Small intestine (tissue), 7 donors: Measurements from ENCODE around the gene LPAR5. TPM values are rescaled to one million over a fixed set of nuclear protein-coding genes. Genes with fewer than 3 reads are reported as not detected.

Experiments used
- DNase-seq, 2 donors: peaks; one replicate each; pipeline versions ENCODE4 v3.0.0 to v3.0.0-alpha.2; 2013
- FAIRE-seq: peaks from 2 replicates; lab custom pipeline; 2012; peaks lifted over from hg19 to GRCh38; lab: Jason Lieb, UNC
- H3K27ac ChIP-seq, 3 donors: one replicate each; pipeline ENCODE4 v1.5.1; 2013; ENCODE audit warnings: low read length in 2 of 3, mild to moderate bottlenecking in 2 of 3, control low read depth in 1 of 3, inconsistent platforms in 1 of 3, low read depth in 1 of 3, moderate library complexity in 1 of 3
- H3K27me3 ChIP-seq, 3 donors: one replicate each; pipeline ENCODE4 v1.6.1; 2013; ENCODE audit warnings: low read length in 3 of 3, inconsistent platforms in 1 of 3; ENCODE audit not compliant: control insufficient read depth in 3 of 3, insufficient read depth in 3 of 3
- H3K36me3 ChIP-seq, 3 donors: one replicate each; pipeline ENCODE4 v1.6.1; 2013; ENCODE audit warnings: low read length in 3 of 3, inconsistent platforms in 1 of 3, low read depth in 1 of 3, mild to moderate bottlenecking in 1 of 3, moderate library complexity in 1 of 3; ENCODE audit not compliant: control insufficient read depth in 3 of 3, insufficient read depth in 2 of 3
- H3K4me1 ChIP-seq, 3 donors: one replicate each; pipeline ENCODE4 v1.6.1; 2013; ENCODE audit warnings: low read length in 2 of 3, inconsistent platforms in 1 of 3, low read depth in 1 of 3, mild to moderate bottlenecking in 1 of 3, moderate library complexity in 1 of 3; ENCODE audit not compliant: control insufficient read depth in 3 of 3, insufficient read depth in 2 of 3
- H3K4me3 ChIP-seq, 3 donors: one replicate each; pipeline ENCODE4 v1.5.1; 2013; ENCODE audit warnings: low read length in 3 of 3, control low read depth in 1 of 3, inconsistent platforms in 1 of 3, low read depth in 1 of 3, mild to moderate bottlenecking in 1 of 3, moderate library complexity in 1 of 3
- H3K9me3 ChIP-seq, 2 donors: one replicate each; pipeline ENCODE4 v1.6.1; 2013; ENCODE audit warnings: low read depth in 1 of 2, low read length in 1 of 2; ENCODE audit not compliant: control insufficient read depth in 2 of 2, insufficient read depth in 1 of 2
- WGBS, 3 donors: extraction: QIAGEN DNeasy Blood & Tissue Kit; methylation state at CpG; one replicate each; pipeline ENCODE4 v1.1.7; 2013; 5-methylcytosine and 5-hydroxymethylcytosine counted together
- polyA plus RNA-seq, 4 donors: library from polyadenylated mRNA; stranded (reverse) in 3 of 4; unstranded in 1 of 4; fragments of 200-250 nt in 3 of 4; fragments of 120-200 nt in 1 of 4; gene quantifications; one replicate each; pipeline versions ENCODE4 v1.2.1 to v1.2.3, GENCODE V29; 2013
- donor health status: healthy with polysubstance abuse.
- donor health status: control.
- donor health status: control.
- donor health status: Bipolar disorder and iron deficiency.
- donor health status: healthy.

LPAR5 gene
- polyA plus RNA-seq, 4 donors, result 6.2 to 19.7 (median 8.3) TPM

DNA sequence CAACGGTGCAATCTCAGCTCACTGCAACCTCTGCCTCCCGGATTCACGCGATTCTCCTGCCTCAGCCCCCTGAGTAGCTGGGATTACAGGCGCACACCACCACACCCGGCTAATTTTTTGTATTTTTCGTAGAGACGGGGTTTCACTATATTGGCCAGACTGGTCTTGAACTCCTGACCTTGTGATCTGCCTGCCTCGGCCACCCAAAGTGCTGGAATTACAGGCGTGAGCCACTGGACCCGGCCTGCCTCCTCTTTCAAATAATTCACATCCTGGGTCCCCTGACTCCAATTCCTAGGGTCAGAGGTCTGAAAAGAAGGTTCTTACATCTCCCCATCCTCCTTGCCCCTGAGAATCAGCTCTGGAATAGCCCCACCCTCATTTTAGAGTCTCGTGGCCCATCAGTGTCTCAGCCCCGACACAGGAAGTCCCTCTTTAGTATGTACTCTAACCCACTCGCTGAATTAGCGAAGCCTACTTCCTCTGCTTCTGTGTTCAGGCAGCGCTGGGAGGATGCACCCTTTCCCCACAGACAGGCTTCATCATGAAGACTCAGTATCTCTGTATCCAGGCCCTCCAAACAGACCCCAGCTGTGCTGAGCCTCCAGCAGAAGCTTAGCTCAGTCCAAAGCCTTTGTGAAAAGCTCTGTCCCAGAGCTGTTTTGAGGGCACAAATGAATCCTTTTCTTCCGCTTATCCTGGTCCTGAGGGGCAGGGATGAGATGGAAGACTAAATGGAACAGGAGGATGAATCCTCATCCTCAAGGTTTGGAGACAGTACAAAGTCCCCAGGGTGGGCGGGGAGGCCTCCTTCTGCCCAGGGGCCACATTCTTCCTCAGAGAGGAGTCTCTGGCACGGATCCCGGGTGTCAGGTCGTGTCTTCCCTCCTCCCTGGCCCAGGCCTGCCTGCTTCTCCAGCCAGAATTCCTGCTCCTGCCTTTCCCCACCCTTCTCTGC, 3.5 kb downstream of the LPAR5 start:
- 48% methylated on average over 21 of the region's 21 CpGs for WGBS, 3 donors
- no peaks in the 10 kb centered on the region for H3K27me3 ChIP-seq
- FAIRE-seq, result no peak
- peak; percentile 56 to 63 for DNase-seq
- H3K4me3 ChIP-seq, result no peak overlapping the region
- H3K9me3 ChIP-seq, result no peaks in the 10 kb centered on the region
- H3K27ac ChIP-seq, result peak overlapping the region; percentile 89 to 93 (median 92)
- peaks cover 0 to 5% (median 0%) of the 10 kb centered on the region in 3 donors for H3K36me3 ChIP-seq
- H3K4me1 ChIP-seq, result peaks cover 4 to 56% (median 4%) of the 10 kb centered on the region in 3 donors

DNA sequence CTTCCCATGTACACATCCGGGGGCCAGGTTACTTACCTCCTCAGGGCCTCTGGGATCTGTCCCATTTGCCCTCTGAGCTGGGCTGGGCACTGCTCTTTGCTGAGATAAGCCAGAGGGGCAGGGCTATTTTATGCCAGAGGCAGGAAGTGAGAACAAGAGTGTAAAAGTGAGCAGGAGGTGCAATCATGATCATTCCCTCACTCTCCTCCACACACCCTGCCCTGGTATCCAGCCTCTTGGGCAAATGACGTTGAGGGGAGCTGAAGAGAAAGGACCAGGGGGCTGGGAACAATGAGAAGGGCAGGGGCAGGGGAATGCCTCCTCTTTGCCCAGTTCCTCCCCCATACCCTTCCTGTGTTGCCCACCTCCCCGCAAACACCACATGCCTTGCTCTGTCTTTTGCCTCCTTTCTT, 4.2 kb downstream of the LPAR5 start:
- Histone ChIP-seq H3K27me3 (no peaks in the 10 kb centered on the region), H3K27ac (peak overlapping the region; percentile 89 to 93 (median 92)), H3K9me3 (no peaks in the 10 kb centered on the region), H3K36me3 (peaks cover 0 to 10% (median 0%) of the 10 kb centered on the region in 3 donors), H3K4me1 (peaks cover 4 to 63% (median 4%) of the 10 kb centered on the region in 3 donors), H3K4me3 (peak overlapping the region in 2 of 3 donors; percentile 12 to 36)
- FAIRE-seq, result no peak
- DNase-seq, result peak; percentile 94 to 97
- WGBS, 3 donors, result 37 to 65% (median 51%) methylated on average over 3 of the region's 3 CpGs

GRCh38 chr12:6630736-6631135, 5.0 kb downstream of the LPAR5 start:
- peaks cover 0 to 16% (median 0%) of the 10 kb centered on the region in 3 donors for H3K36me3 ChIP-seq
- no peak for DNase-seq
- H3K4me1 ChIP-seq, result peaks cover 2 to 61% (median 4%) of the 10 kb centered on the region in 3 donors
- 41 to 51% (median 50%) methylated on average over 5 of the region's 5 CpGs for WGBS, 3 donors
- no peak for FAIRE-seq
- peak overlapping the region; percentile 89 to 93 (median 92) for H3K27ac ChIP-seq
- peak overlapping the region in 1 of 3 donors; percentile 12 for H3K4me3 ChIP-seq
- no peaks in the 10 kb centered on the region for H3K27me3 ChIP-seq
- no peaks in the 10 kb centered on the region for H3K9me3 ChIP-seq

DNA sequence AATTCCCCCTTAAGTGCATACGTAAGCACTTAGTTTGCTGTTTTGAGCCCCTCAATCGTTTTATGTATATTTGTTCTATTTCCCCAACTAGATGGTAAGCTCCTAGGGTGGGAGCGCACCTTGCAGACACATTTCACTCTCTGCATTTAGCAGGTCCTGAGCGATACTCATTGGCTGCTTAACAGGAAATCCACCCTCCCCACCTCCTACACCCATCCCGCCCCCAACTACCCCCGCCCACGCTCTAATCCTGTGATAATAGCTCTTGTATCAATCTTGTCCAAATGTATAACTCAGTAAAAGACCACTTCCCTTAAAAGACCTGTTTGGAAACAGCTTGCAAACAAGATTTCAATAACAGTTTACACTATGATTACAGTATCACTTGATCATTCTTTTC, 8.1 kb downstream of the LPAR5 start:
- Histone ChIP-seq H3K27ac (no peak overlapping the region), H3K9me3 (no peaks in the 10 kb centered on the region), H3K4me3 (no peak overlapping the region), H3K27me3 (no peaks in the 10 kb centered on the region), H3K4me1 (peaks cover 0 to 37% (median 4%) of the 10 kb centered on the region in 3 donors), H3K36me3 (peaks cover 0 to 23% (median 0%) of the 10 kb centered on the region in 3 donors)
- DNase-seq, result no peak
- WGBS, 3 donors, result 46 to 65% (median 59%) methylated on average over 7 of the region's 7 CpGs
- FAIRE-seq, result no peak

GRCh38 chr12:6626654-6627283, 9.0 kb downstream of the LPAR5 start:
- Histone ChIP-seq H3K27ac (peak overlapping the region; percentile 30 to 58 (median 49)), H3K4me1 (peaks cover 0 to 29% (median 2%) of the 10 kb centered on the region in 3 donors), H3K4me3 (no peak overlapping the region), H3K27me3 (no peaks in the 10 kb centered on the region), H3K9me3 (no peaks in the 10 kb centered on the region), H3K36me3 (peaks cover 0 to 23% (median 0%) of the 10 kb centered on the region in 3 donors)
- 39 to 73% (median 57%) methylated on average over 8 of the region's 8 CpGs for WGBS, 3 donors
- DNase-seq (peak; percentile 66 to 80), FAIRE-seq (no peak)

DNA sequence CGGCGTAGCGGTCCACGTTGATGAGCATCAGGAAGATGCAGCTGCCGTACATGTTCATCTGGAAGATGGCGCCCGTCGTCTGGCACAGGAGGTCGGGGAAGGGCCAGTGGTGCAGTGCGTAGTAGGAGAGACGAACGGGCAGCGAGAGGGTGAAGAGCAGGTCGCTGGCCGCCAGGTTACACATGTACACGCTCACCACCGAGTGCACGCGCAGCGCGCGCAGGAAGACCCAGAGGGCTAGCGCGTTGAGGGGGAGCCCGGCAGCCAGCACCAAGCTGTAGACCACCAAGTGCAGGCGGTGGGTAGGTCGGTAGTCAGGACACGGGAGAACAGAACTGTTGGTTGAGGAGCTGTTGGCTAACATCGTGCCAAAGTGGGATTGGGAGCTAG, 14.9 kb downstream of the LPAR5 start:
- H3K4me1 ChIP-seq, result peaks cover 0 to 4% (median 0%) of the 10 kb centered on the region in 3 donors
- no peaks in the 10 kb centered on the region for H3K27me3 ChIP-seq
- H3K4me3 ChIP-seq, result no peak overlapping the region
- peaks cover 0 to 34% (median 10%) of the 10 kb centered on the region in 3 donors for H3K36me3 ChIP-seq
- H3K9me3 ChIP-seq, result no peaks in the 10 kb centered on the region
- FAIRE-seq, result no peak
- no peak for DNase-seq
- no peak overlapping the region for H3K27ac ChIP-seq
- 87 to 97% (median 92%) methylated on average over 29 of the region's 29 CpGs for WGBS, 3 donors

GRCh38 chr12:6620137-6620884, 15.4 kb downstream of the LPAR5 start:
- Histone ChIP-seq H3K27ac (no peak overlapping the region), H3K36me3 (peaks cover 0 to 32% (median 10%) of the 10 kb centered on the region in 3 donors), H3K27me3 (no peaks in the 10 kb centered on the region), H3K9me3 (no peaks in the 10 kb centered on the region), H3K4me1 (peaks cover 0 to 4% (median 0%) of the 10 kb centered on the region in 3 donors), H3K4me3 (no peak overlapping the region)
- FAIRE-seq, result no peak
- peak in 1 of 2 donors; percentile 83 for DNase-seq
- 55 to 88% (median 72%) methylated on average over 78 to 88 of the region's 88 CpGs for WGBS, 3 donors
